ENCODE results near the gene GALNT18. TPM values are rescaled to one million over a fixed set of nuclear protein-coding genes. Genes with fewer than 3 reads are reported as not detected.

The GALNT18 gene
- total RNA-seq, 1 donor from 2014 or later: 9.4 TPM

GRCh38 chr11:11262171-11262920 is 359.5 kb downstream of the GALNT18 start:
- no peak for ATAC-seq

- ATAC-seq: no peak
Observed at GRCh38 chr11:11261629-11262028, 360.2 kb downstream of the GALNT18 start.

- ATAC-seq: no peak
Observed at GRCh38 chr11:11260903-11261302, 360.9 kb downstream of the GALNT18 start.

- ATAC-seq: no peak
Observed at GRCh38 chr11:11253995-11254394, 367.8 kb downstream of the GALNT18 start.

- ATAC-seq: peak; percentile 28
Observed at GRCh38 chr11:11253497-11253896, 368.3 kb downstream of the GALNT18 start.

- no peak for ATAC-seq
Observed at GRCh38 chr11:11252403-11252802, 369.4 kb downstream of the GALNT18 start.

- no peak for ATAC-seq
Observed at GRCh38 chr11:11251394-11251970, 370.3 kb downstream of the GALNT18 start.

GRCh38 chr11:11250470-11250869 is 371.3 kb downstream of the GALNT18 start:
- no peak for ATAC-seq

- ATAC-seq: no peak
Observed at GRCh38 chr11:11247576-11247975, 374.2 kb downstream of the GALNT18 start.

- ATAC-seq: no peak
Observed at GRCh38 chr11:11247086-11247485, 374.7 kb downstream of the GALNT18 start.

GRCh38 chr11:11246166-11246565 is 375.6 kb downstream of the GALNT18 start:
- no peak for ATAC-seq

GRCh38 chr11:11245453-11245852 is 376.4 kb downstream of the GALNT18 start:
- ATAC-seq: no peak

- ATAC-seq: no peak
Observed at GRCh38 chr11:11244470-11245080, 377.2 kb downstream of the GALNT18 start.

- ATAC-seq: peak; percentile 53
Observed at GRCh38 chr11:11243590-11244469, 378.0 kb downstream of the GALNT18 start.

- ATAC-seq: no peak
Observed at GRCh38 chr11:11243209-11243589, 378.6 kb downstream of the GALNT18 start.

- ATAC-seq: no peak
Observed at GRCh38 chr11:11241284-11241683, 380.5 kb downstream of the GALNT18 start.

GRCh38 chr11:11239959-11240358 is 381.8 kb downstream of the GALNT18 start:
- ATAC-seq: peak; percentile 27

- no peak for ATAC-seq
Observed at GRCh38 chr11:11237070-11237832, 384.6 kb downstream of the GALNT18 start.

GRCh38 chr11:11236498-11237059 is 385.2 kb downstream of the GALNT18 start:
- no peak for ATAC-seq

GRCh38 chr11:11231763-11232162 is 390.0 kb downstream of the GALNT18 start:
- ATAC-seq: no peak

GRCh38 chr11:11230802-11231562 is 390.8 kb downstream of the GALNT18 start:
- peak; percentile 33 for ATAC-seq

All from esophagus mucosa (tissue), 1 donor.